B cell (primary cell): ENCODE results near the gene PXDC1. TPM values are rescaled to one million over a fixed set of nuclear protein-coding genes. Genes with fewer than 3 reads are reported as not detected.

ENCODE experiments used
- ATAC-seq: fragments of 200-7000 bp; cut with Tn5 transposase; one replicate; pipeline ENCODE4 v1.10.0; 2021; ENCODE audit warnings: low read depth, mild to moderate bottlenecking, moderate number of reproducible peaks, moderate library complexity
- CTCF ChIA-PET: fragments of 350-600 bp; sonication (Branson Sonifier 250); formaldehyde crosslinking; loops from one replicate; lab custom pipeline; 2021; ENCODE audit warnings: antibody characterized with exemption, inconsistent platforms; lab: Charles Lee
- POLR2A ChIA-PET: fragments of 350-600 bp; sonication (Branson Sonifier 250); formaldehyde crosslinking; loops from one replicate; lab custom pipeline; 2021; ENCODE audit warnings: antibody characterized with exemption; lab: Charles Lee
- DNase-seq: peaks from one replicate; pipeline ENCODE4 v3.0.0; 2013
- H2AFZ ChIP-seq: 2 replicates; pipeline ENCODE4 v1.6.1; 2012; ENCODE audit warnings: mild to moderate bottlenecking, low read depth, low read length; ENCODE audit not compliant: insufficient read depth, poor library complexity, severe bottlenecking
- H3K27ac ChIP-seq, 2 donors: 1 replicate in 1 of 2; 2 replicates in 1 of 2; pipeline ENCODE4 v1.5.1; 2012 to 2013; ENCODE audit warnings: low read length in 2 of 2, mild to moderate bottlenecking in 2 of 2, moderate library complexity in 1 of 2
- H3K27me3 ChIP-seq, 4 experiments: fragments of 200-600 bp in 1 of 4; sonication (generic) in 1 of 4; replicated peaks in 1 of 4; 1 replicate in 2 of 4; 2 replicates in 2 of 4; pipeline versions ENCODE4 v1.6.1 to v1.7.0; 2013 to 2016; ENCODE audit warnings: low read length in 3 of 4, mild to moderate bottlenecking in 2 of 4, mixed read lengths in 1 of 4, moderate library complexity in 1 of 4; ENCODE audit not compliant: insufficient read depth in 4 of 4, control insufficient read depth in 3 of 4; ENCODE audit errors: control extremely low read depth in 1 of 4
- H3K36me3 ChIP-seq, 2 experiments: replicated peaks in 1 of 2; 1 replicate in 1 of 2; 2 replicates in 1 of 2; pipeline versions ENCODE4 v1.6.1 to v1.7.1; 2013; ENCODE audit warnings: low read length in 1 of 2; ENCODE audit not compliant: insufficient read depth in 2 of 2, control insufficient read depth in 1 of 2; ENCODE audit errors: control extremely low read depth in 1 of 2, extremely low read depth in 1 of 2
- H3K4me1 ChIP-seq, 2 donors: fragments of 200-600 bp in 1 of 2; sonication (generic) in 1 of 2; 1 replicate in 1 of 2; 2 replicates in 1 of 2; pipeline versions ENCODE4 v1.5.1 to v1.6.1; 2013 to 2017; ENCODE audit warnings: low read length in 2 of 2; ENCODE audit not compliant: control insufficient read depth in 2 of 2, insufficient read depth in 2 of 2
- H3K4me2 ChIP-seq: replicated peaks from 2 replicates; pipeline ENCODE3; 2012; ENCODE audit warnings: mild to moderate bottlenecking, low read depth, low read length; ENCODE audit not compliant: poor library complexity, severe bottlenecking
- H3K4me3 ChIP-seq, 5 experiments: fragments of 200-600 bp in 1 of 5; sonication (generic) in 1 of 5; 1 replicate in 3 of 5; 2 replicates in 2 of 5; pipeline versions ENCODE4 v1.5.1 to v1.7.0; 2011 to 2016; ENCODE audit warnings: low read length in 4 of 5, mild to moderate bottlenecking in 4 of 5, low read depth in 2 of 5, control low read depth in 1 of 5, moderate library complexity in 1 of 5; ENCODE audit not compliant: insufficient read depth in 1 of 5; ENCODE audit errors: control extremely low read depth in 1 of 5, extremely low read depth in 1 of 5
- H3K79me2 ChIP-seq: fragments of 200-600 bp; sonication (generic); one replicate; pipeline ENCODE4 v1.6.0; 2016; ENCODE audit warnings: low read length; ENCODE audit not compliant: control insufficient read depth, insufficient read depth
- H3K9ac ChIP-seq: fragments of 200-600 bp; sonication (generic); 2 replicates; pipeline ENCODE4 v1.6.1; 2017; ENCODE audit warnings: mild to moderate bottlenecking, low read length, moderate library complexity
- H3K9me3 ChIP-seq, 3 donors: one replicate each; pipeline versions ENCODE4 v1.6.1 to v1.7.1; 2013; ENCODE audit warnings: low read length in 2 of 3; ENCODE audit not compliant: control insufficient read depth in 2 of 3, insufficient read depth in 1 of 3; ENCODE audit errors: control extremely low read depth in 1 of 3
- H4K20me1 ChIP-seq: 2 replicates; pipeline ENCODE4 v1.6.0; 2012; ENCODE audit warnings: mild to moderate bottlenecking, low read length; ENCODE audit not compliant: insufficient read depth, control insufficient read depth, poor library complexity, severe bottlenecking
- H3K27ac Mint-ChIP-seq: one replicate; pipeline ENCODE4 v1.8.0; 2021; ENCODE audit warnings: mixed read lengths
- H3K27me3 Mint-ChIP-seq: one replicate; pipeline ENCODE4 v1.8.0; 2021; ENCODE audit warnings: mixed read lengths
- H3K4me1 Mint-ChIP-seq: one replicate; pipeline ENCODE4 v1.8.0; 2021; ENCODE audit warnings: mixed read lengths
- H3K4me3 Mint-ChIP-seq: one replicate; pipeline ENCODE4 v1.8.0; 2021; ENCODE audit warnings: mixed read lengths
- H3K9me3 Mint-ChIP-seq: one replicate; pipeline ENCODE4 v1.8.0; 2022; ENCODE audit warnings: mixed read lengths; ENCODE audit not compliant: insufficient read depth
- CTCF ChIP-seq: fragments of 200-600 bp; IDR thresholded peaks from one replicate; pipeline ENCODE4 v1.8.0; 2022; ENCODE audit warnings: antibody characterized with exemption, mild to moderate bottlenecking
- EZH2 ChIP-seq: IDR thresholded peaks from 2 replicates; pipeline ENCODE4 v1.6.1; 2012; ENCODE audit warnings: borderline replicate concordance, low read depth, mild to moderate bottlenecking, moderate library complexity, low read length; ENCODE audit not compliant: insufficient read depth, poor library complexity, severe bottlenecking
- WGBS: methylation state at CpG from one replicate; pipeline ENCODE4 v1.1.5; 2013; ENCODE audit warnings: missing lambda C conversion rate; ENCODE audit not compliant: insufficient coverage; 5-methylcytosine and 5-hydroxymethylcytosine counted together
- intact Hi-C: fragments of 100-400 bp; cut with micrococcal nuclease; formaldehyde crosslinking; loops from one replicate; pipeline ENCODE4 v1.10.0; 2022
- polyA plus RNA-seq: library from polyadenylated mRNA; depleted of rRNA; stranded (reverse); fragments of >200 nt; gene quantifications from 2 replicates; pipeline ENCODE4 v1.2.3, GENCODE V29; 2012
- total RNA-seq, 2 donors: library from RNA; stranded (reverse); fragments of 120-200 nt in 1 of 2; gene quantifications; 1 replicate in 1 of 2; 2 replicates in 1 of 2; pipeline versions ENCODE4 v1.2.3 to v1.2.4, GENCODE V29; 2013 to 2022

The PXDC1 gene
- total and polyA plus RNA-seq, 2 donors (not counting 1 experiment from before 2014, with no cell fraction given) = 4.7 to 18.9 TPM

GRCh38 chr6:3744211-3744900 lies 7.2 kb downstream of the PXDC1 start:
- Mint-ChIP-seq H3K4me1 (peaks cover 64% of the 10 kb centered on the region), H3K9me3 (no peaks in the 10 kb centered on the region), H3K27ac (peak overlapping the region; percentile 15), H3K4me3 (peak overlapping the region; percentile 5), H3K27me3 (no peaks in the 10 kb centered on the region)
- Histone ChIP-seq H3K4me2 (no peak overlapping the region), H3K27me3 (peaks cover 0 to 4% (median 0%) of the 10 kb centered on the region in 4 experiments), H3K9ac (no peak overlapping the region), H3K27ac (no peak overlapping the region), H3K79me2 (no peaks in the 10 kb centered on the region), H2AFZ (no peak overlapping the region), H3K9me3 (no peaks in the 10 kb centered on the region), H4K20me1 (no peaks in the 10 kb centered on the region), H3K4me3 (no peak overlapping the region), H3K36me3 (no peaks in the 10 kb centered on the region), H3K4me1 (peaks cover 38 to 49% of the 10 kb centered on the region in 2 donors)
- TF ChIP-seq EZH2 (no peak), CTCF (no peak)
- ChIA-PET CTCF (interaction anchor here (0.6 to 7.8 kb wide), 12 partner anchors 12 to 277 kb away, joined by 3 to 85 read pairs (median 22); partner anchors contain the start of gene FAM50B), POLR2A (interaction anchor here (0.9 kb wide), 1 partner anchor 246 kb away, joined by 8 read pairs; no protein-coding TSS in a partner anchor)
- 95% methylated on average over 14 of the region's 19 CpGs for WGBS
- ATAC-seq (no peak), DNase-seq (peak; percentile 24)
- intact Hi-C loops = loop anchor here (5.0 to 10.0 kb wide), 2 partner anchors 387 to 660 kb away; no protein-coding TSS in a partner anchor

DNA sequence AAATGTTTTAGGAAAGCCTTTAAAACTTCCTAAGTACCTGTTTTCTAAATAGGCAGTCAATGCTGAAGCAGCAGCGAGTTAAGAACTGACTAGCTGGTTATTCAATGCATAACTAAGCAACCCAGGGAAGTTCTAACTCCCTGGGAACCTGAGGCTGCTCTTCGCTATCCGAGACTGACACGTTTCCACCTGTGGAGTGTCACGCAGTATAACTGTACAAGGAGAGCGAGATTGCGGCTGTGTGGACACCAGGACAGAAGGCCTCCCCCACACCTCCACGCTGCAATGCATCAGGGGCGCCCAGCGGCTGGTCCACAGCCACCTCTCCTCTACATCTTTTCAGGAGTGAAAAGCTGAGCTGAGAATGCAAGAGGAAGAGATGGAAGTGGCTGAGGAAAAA lies 8.0 kb downstream of the PXDC1 start:
- no peak for TF ChIP-seq EZH2
- TF ChIP-seq CTCF = no peak
- Mint-ChIP-seq H3K27me3 (no peaks in the 10 kb centered on the region), H3K27ac (no peak overlapping the region), H3K4me3 (no peak overlapping the region), H3K4me1 (peaks cover 56% of the 10 kb centered on the region), H3K9me3 (no peaks in the 10 kb centered on the region)
- Histone ChIP-seq H3K9ac (no peak overlapping the region), H3K27ac (peak overlapping the region; percentile 38 to 64), H3K4me1 (peaks cover 38 to 46% of the 10 kb centered on the region in 2 donors), H2AFZ (peak overlapping the region; percentile 78), H3K36me3 (no peaks in the 10 kb centered on the region), H3K4me3 (no peak overlapping the region), H4K20me1 (no peaks in the 10 kb centered on the region), H3K4me2 (peak overlapping the region; percentile 69), H3K79me2 (no peaks in the 10 kb centered on the region), H3K9me3 (no peaks in the 10 kb centered on the region), H3K27me3 (peaks cover 0 to 4% (median 0%) of the 10 kb centered on the region in 4 experiments)
- ATAC-seq = no peak
- DNase-seq = peak; percentile 26
- POLR2A ChIA-PET = no interaction called here
- intact Hi-C loops = loop anchor here (2.0 to 10.0 kb wide), 3 partner anchors 386 to 661 kb away; no protein-coding TSS in a partner anchor
- WGBS = 88% methylated on average over 7 of the region's 10 CpGs
- CTCF ChIA-PET = interaction anchor here (0.6 to 7.8 kb wide), 21 partner anchors 9 to 520 kb away, joined by 3 to 85 read pairs (median 7); partner anchors contain the start of genes FAM50B and PXDC1
